ENCODE data around the gene ZNF717. TPM values are rescaled to one million over a fixed set of nuclear protein-coding genes. Genes with fewer than 3 reads are reported as not detected.

Gene ZNF717
- total RNA-seq, 3 donors from 2014 or later (not counting 1 experiment from before 2014, with no cell fraction given): 8.0 to 10.6 (median 10.0) TPM

- H3K27ac ChIP-seq (ENCODE audit: low read length): no peak overlapping the region
- peaks cover 22% of the 10 kb centered on the region for H3K9me3 ChIP-seq (ENCODE audit: control insufficient read depth, insufficient read depth, low read length)
- no peak for TF ChIP-seq CTCF (IDR thresholded peaks at IDR 0.05)
- no peaks in the 10 kb centered on the region for H3K4me1 Mint-ChIP-seq
- no peaks in the 10 kb centered on the region for H3K4me1 ChIP-seq (ENCODE audit: control insufficient read depth, insufficient read depth, low read length)
- intact Hi-C loops (cut with micrococcal nuclease): no loop called here
- no peak overlapping the region for H3K27ac Mint-ChIP-seq
- peaks cover 23% of the 10 kb centered on the region for H3K36me3 Mint-ChIP-seq
- H3K4me3 Mint-ChIP-seq: no peak overlapping the region
- DNase-seq (no peak), ATAC-seq (no peak)
- H3K27me3 ChIP-seq (ENCODE audit: control insufficient read depth, insufficient read depth, low read length): no peaks in the 10 kb centered on the region
- WGBS (ENCODE audit: insufficient coverage): 42% methylated on average over 2 of the region's 2 CpGs
- H3K9me3 Mint-ChIP-seq: peaks cover 11 to 16% of the 10 kb centered on the region in 2 donors
- no peak overlapping the region for H3K4me3 ChIP-seq (ENCODE audit: low read length)
- H3K36me3 ChIP-seq (ENCODE audit: control insufficient read depth, insufficient read depth, low read length): no peaks in the 10 kb centered on the region
- H3K27me3 Mint-ChIP-seq (ENCODE audit: low read depth in 2 of 2): no peaks in the 10 kb centered on the region
Measured at GRCh38 chr3:75692061-75692460, 93.3 kb downstream of the ZNF717 start.

DNA sequence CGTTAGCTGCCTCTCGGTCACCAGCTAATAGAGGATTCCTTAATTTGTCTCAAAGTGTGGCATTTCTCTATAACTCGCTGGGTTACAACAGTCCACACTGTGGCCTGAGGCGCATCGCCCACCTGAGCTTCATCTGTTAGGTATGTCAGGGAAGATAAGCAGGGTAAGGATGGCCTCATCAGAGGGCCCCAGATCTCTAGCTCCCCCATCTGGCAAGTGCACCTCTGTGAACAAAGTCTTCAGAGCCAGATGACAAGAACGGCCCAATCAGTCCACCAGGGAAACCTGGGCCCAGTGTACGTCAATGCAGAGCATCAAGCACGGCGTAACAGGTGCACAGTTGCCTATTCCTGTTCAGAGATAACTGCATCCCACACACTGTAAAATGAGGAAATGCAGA lies 98.0 kb downstream of the ZNF717 start:
- ATAC-seq (no peak), DNase-seq (no peak)
- Mint-ChIP-seq H3K36me3 (peaks cover 14% of the 10 kb centered on the region), H3K27me3 (ENCODE audit: low read depth in 2 of 2) (no peaks in the 10 kb centered on the region), H3K27ac (no peak overlapping the region), H3K4me3 (no peak overlapping the region), H3K4me1 (no peaks in the 10 kb centered on the region), H3K9me3 (peaks cover 9 to 18% of the 10 kb centered on the region in 2 donors)
- no peaks in the 10 kb centered on the region for H3K27me3 ChIP-seq (ENCODE audit: control insufficient read depth, insufficient read depth, low read length)
- H3K9me3 ChIP-seq (ENCODE audit: control insufficient read depth, insufficient read depth, low read length): peaks cover 17% of the 10 kb centered on the region
- H3K36me3 ChIP-seq (ENCODE audit: control insufficient read depth, insufficient read depth, low read length): no peaks in the 10 kb centered on the region
- H3K4me3 ChIP-seq (ENCODE audit: low read length): no peak overlapping the region
- TF ChIP-seq CTCF (IDR thresholded peaks at IDR 0.05): no peak
- H3K4me1 ChIP-seq (ENCODE audit: control insufficient read depth, insufficient read depth, low read length): no peaks in the 10 kb centered on the region
- intact Hi-C loops (cut with micrococcal nuclease): no loop called here
- WGBS (ENCODE audit: insufficient coverage): 87% methylated on average over 9 of the region's 9 CpGs
- H3K27ac ChIP-seq (ENCODE audit: low read length): no peak overlapping the region

Other genes with a start within 250 kb of the ZNF717 start
- gene FRG2C, start 121.2 kb downstream of the ZNF717 start, total RNA-seq: not detected

All from natural killer cell (primary cell).